Lower leg skin (tissue), 3 donors: ENCODE results near the gene TACR2.

Experiments
- POLR2A ChIP-seq, 2 donors: fragments of 450-650 bp; IDR thresholded peaks; one replicate each; pipeline ENCODE4 v1.6.1; 2016 to 2017; ENCODE audit warnings: antibody characterized with exemption in 2 of 2, mild to moderate bottlenecking in 1 of 2, moderate library complexity in 1 of 2
- TF ChIP-seq, protein P1 (sequence below), 3 donors: fragments of 450-650 bp; IDR thresholded peaks; one replicate each; pipeline ENCODE4 v1.5.1; 2016; ENCODE audit warnings: antibody characterized with exemption in 3 of 3, mild to moderate bottlenecking in 3 of 3, moderate library complexity in 2 of 3

DNA sequence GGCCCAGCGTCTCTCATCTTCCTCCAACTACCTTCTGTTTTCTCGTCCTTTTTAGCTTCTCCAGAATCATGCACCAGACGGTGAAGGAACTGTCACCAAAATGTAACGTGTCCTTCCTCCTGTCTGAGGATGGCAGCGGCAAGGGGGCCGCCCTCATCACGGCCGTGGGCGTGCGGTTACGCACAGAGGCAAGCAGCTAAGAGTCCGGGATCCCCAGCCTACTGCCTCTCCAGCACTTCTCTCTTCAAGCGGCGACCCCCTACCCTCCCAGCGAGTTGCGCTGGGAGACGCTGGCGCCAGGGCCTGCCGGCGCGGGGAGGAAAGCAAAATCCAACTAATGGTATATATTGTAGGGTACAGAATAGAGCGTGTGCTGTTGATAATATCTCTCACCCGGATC, 15.8 kb downstream of the TACR2 start:
- TF ChIP-seq, protein P1, sequence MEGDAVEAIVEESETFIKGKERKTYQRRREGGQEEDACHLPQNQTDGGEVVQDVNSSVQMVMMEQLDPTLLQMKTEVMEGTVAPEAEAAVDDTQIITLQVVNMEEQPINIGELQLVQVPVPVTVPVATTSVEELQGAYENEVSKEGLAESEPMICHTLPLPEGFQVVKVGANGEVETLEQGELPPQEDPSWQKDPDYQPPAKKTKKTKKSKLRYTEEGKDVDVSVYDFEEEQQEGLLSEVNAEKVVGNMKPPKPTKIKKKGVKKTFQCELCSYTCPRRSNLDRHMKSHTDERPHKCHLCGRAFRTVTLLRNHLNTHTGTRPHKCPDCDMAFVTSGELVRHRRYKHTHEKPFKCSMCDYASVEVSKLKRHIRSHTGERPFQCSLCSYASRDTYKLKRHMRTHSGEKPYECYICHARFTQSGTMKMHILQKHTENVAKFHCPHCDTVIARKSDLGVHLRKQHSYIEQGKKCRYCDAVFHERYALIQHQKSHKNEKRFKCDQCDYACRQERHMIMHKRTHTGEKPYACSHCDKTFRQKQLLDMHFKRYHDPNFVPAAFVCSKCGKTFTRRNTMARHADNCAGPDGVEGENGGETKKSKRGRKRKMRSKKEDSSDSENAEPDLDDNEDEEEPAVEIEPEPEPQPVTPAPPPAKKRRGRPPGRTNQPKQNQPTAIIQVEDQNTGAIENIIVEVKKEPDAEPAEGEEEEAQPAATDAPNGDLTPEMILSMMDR (IDR thresholded peaks at IDR 0.05) = no peak
- no peak for TF ChIP-seq POLR2A (IDR thresholded peaks at IDR 0.05)
